HUES6 (cell line): ENCODE results near the gene SEC16A.

Source experiments
- H3K27ac ChIP-seq: 2 replicates; pipeline ENCODE4 v1.7.0; 2013; ENCODE audit warnings: low read depth, mild to moderate bottlenecking, low read length, inconsistent platforms
- H3K27me3 ChIP-seq: 2 replicates; pipeline ENCODE4 v1.6.1; 2013; ENCODE audit warnings: low read length; ENCODE audit not compliant: control insufficient read depth, insufficient read depth
- H3K36me3 ChIP-seq: 2 replicates; pipeline ENCODE4 v1.6.1; 2013; ENCODE audit warnings: low read length; ENCODE audit not compliant: control insufficient read depth, insufficient read depth
- H3K4me1 ChIP-seq: 2 replicates; pipeline ENCODE4 v1.6.1; 2013; ENCODE audit warnings: low read length; ENCODE audit not compliant: control insufficient read depth, insufficient read depth
- H3K4me3 ChIP-seq: 2 replicates; pipeline ENCODE4 v1.5.1; 2013; ENCODE audit warnings: low read depth, low read length
- H3K9ac ChIP-seq: one replicate; pipeline ENCODE4 v1.6.1; 2013; ENCODE audit warnings: mild to moderate bottlenecking, low read length
- H3K9me3 ChIP-seq: 2 replicates; pipeline ENCODE4 v1.6.1; 2013; ENCODE audit warnings: low read depth, low read length; ENCODE audit not compliant: control insufficient read depth, insufficient read depth

Gene SEC16A

GRCh38 chr9:136516191-136516654 lies 33.4 kb upstream of the SEC16A start:
- Histone ChIP-seq H3K4me1 (no peaks in the 10 kb centered on the region), H3K4me3 (no peak overlapping the region), H3K36me3 (peaks cover 82% of the 10 kb centered on the region), H3K27me3 (no peaks in the 10 kb centered on the region), H3K27ac (no peak overlapping the region), H3K9ac (no peak overlapping the region), H3K9me3 (no peaks in the 10 kb centered on the region)

GRCh38 chr9:136515276-136515675 lies 32.4 kb upstream of the SEC16A start:
- Histone ChIP-seq H3K9me3 (no peaks in the 10 kb centered on the region), H3K27ac (no peak overlapping the region), H3K4me1 (no peaks in the 10 kb centered on the region), H3K27me3 (no peaks in the 10 kb centered on the region), H3K4me3 (no peak overlapping the region), H3K36me3 (peaks cover 90% of the 10 kb centered on the region), H3K9ac (no peak overlapping the region)

DNA sequence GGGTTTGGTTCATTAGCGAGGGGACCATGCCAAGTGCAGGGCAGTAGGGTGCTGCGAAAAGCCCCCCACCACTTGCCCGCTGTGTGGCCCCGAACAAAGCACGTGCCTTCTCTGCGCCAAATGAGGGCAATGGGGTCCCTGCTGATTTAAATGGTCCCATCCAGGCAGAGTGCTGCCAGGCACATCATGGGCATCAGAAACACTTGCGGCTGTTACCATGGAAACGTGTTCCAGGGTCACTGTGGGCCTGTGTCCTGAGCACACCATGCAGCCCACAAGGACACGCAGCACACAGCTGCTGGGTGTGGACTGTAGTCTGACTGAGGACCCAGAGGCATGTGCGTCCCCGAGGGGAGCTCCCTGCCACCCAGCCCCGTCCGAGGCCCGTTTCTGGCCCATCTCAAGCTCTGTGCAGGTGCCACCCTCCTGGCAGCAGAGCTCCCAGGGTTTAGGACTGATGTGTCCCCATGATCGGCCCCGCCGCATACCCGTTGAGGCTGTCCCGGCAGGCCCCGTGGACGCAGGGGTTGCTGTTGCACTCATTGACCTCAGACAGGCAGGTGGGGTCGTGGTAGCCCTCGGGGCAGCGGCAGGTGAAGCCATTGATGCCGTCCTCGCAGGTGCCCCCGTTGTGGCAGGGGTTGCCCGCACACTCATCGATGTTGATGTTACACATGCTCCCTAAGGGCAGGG lies 31.3 kb upstream of the SEC16A start:
- no peak overlapping the region for H3K27ac ChIP-seq
- peaks cover 95% of the 10 kb centered on the region for H3K36me3 ChIP-seq
- no peak overlapping the region for H3K4me3 ChIP-seq

GRCh38 chr9:136513191-136513590 lies 30.4 kb upstream of the SEC16A start:
- Histone ChIP-seq H3K27me3 (no peaks in the 10 kb centered on the region), H3K9ac (no peak overlapping the region), H3K4me3 (no peak overlapping the region), H3K4me1 (no peaks in the 10 kb centered on the region), H3K27ac (no peak overlapping the region), H3K36me3 (peaks cover 95% of the 10 kb centered on the region), H3K9me3 (no peaks in the 10 kb centered on the region)

More for the DNA sequence above, 31.3 kb upstream of the SEC16A start:
- no peaks in the 10 kb centered on the region for H3K27me3 ChIP-seq
- no peaks in the 10 kb centered on the region for H3K4me1 ChIP-seq
- no peaks in the 10 kb centered on the region for H3K9me3 ChIP-seq
- H3K9ac ChIP-seq = no peak overlapping the region

DNA sequence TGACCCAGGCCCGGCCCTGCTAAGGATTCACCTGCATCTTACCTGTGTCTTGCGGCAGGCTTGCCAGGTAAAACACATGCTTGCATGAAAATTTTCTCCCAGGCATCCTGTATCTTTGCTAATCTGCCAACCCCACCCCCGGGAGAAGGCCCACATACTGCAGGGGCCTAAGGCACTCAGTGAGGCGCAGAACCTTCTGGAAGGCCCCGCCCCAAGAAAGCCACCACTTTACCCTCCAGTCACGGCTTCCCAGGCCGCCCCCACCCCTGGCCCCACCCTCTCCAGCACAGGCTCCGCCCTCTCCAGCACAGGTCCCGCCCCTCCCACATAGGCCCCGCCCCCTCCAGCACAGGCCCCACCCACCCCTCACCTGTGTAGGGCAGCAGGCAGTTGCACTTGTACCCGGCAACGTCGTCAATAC lies 29.8 kb upstream of the SEC16A start:
- Histone ChIP-seq H3K27me3 (no peaks in the 10 kb centered on the region), H3K4me1 (no peaks in the 10 kb centered on the region), H3K9me3 (no peaks in the 10 kb centered on the region), H3K36me3 (peaks cover 95% of the 10 kb centered on the region), H3K27ac (no peak overlapping the region), H3K9ac (no peak overlapping the region), H3K4me3 (no peak overlapping the region)

- peak overlapping the region; percentile 25; the same call in 1 of the 2 replicates for H3K27ac ChIP-seq
- no peak overlapping the region for H3K4me3 ChIP-seq
- H3K9ac ChIP-seq = no peak overlapping the region
- no peaks in the 10 kb centered on the region for H3K27me3 ChIP-seq
- no peaks in the 10 kb centered on the region for H3K4me1 ChIP-seq
- peaks cover 96% of the 10 kb centered on the region for H3K36me3 ChIP-seq
- no peaks in the 10 kb centered on the region for H3K9me3 ChIP-seq
These were observed 29.1 kb upstream of the SEC16A start for GRCh38 chr9:136511670-136512592.

GRCh38 chr9:136511144-136511669 lies 28.4 kb upstream of the SEC16A start:
- H3K36me3 ChIP-seq = peaks cover 98% of the 10 kb centered on the region

DNA sequence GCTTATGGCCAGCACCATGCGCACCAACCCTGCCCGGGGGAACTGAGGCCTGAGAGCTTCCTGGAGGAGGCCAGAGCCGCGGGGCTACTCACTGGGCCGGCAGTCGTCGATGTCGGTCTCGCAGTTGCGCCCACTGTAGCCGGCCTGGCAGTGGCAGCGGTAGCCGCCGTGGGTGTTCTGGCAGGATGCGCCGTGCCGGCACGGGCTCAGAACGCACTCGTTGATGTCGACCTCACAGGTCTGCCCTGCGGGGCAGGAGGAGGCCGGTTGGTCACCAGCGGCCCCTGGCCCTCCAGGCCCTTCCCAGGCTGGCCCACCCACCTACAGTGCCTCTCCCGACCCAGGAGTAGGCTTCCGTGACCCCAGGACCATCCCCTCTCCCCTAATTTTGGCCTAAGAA lies 27.7 kb upstream of the SEC16A start:
- H3K9me3 ChIP-seq = no peaks in the 10 kb centered on the region
- H3K9ac ChIP-seq = no peak overlapping the region
- no peak overlapping the region for H3K27ac ChIP-seq
- H3K4me3 ChIP-seq = no peak overlapping the region
- H3K27me3 ChIP-seq = no peaks in the 10 kb centered on the region
- no peaks in the 10 kb centered on the region for H3K4me1 ChIP-seq
- H3K36me3 ChIP-seq = peaks cover 98% of the 10 kb centered on the region

More at GRCh38 chr9:136511144-136511669, 28.4 kb upstream of the SEC16A start:
- H3K9ac ChIP-seq = no peak overlapping the region
- H3K4me1 ChIP-seq = no peaks in the 10 kb centered on the region
- H3K4me3 ChIP-seq = no peak overlapping the region
- no peak overlapping the region for H3K27ac ChIP-seq
- no peaks in the 10 kb centered on the region for H3K9me3 ChIP-seq
- no peaks in the 10 kb centered on the region for H3K27me3 ChIP-seq

DNA sequence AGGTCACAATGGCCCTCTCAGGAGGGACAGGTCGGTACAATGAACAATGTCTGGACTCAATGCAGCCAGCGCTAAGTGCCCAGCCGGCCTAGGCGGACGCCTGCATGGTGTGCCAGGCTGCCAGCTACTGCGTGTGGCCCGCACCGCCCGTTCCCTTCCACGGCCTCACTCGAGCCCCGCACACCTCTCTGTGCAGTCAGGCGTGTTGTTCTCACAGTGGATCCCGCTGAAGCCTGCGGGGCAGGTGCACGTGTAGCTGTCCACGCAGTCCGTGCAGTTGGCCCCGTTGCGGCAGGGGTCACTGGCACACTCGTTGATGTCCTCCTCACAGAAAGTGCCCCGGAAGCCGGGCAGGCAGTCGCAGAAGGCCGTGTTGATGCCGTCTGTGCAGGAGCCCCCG lies 26.7 kb upstream of the SEC16A start:
- no peak overlapping the region for H3K9ac ChIP-seq
- H3K4me3 ChIP-seq = no peak overlapping the region
- no peaks in the 10 kb centered on the region for H3K27me3 ChIP-seq
- H3K36me3 ChIP-seq = peaks cover 98% of the 10 kb centered on the region
- no peaks in the 10 kb centered on the region for H3K9me3 ChIP-seq
- no peak overlapping the region for H3K27ac ChIP-seq
- no peaks in the 10 kb centered on the region for H3K4me1 ChIP-seq

GRCh38 chr9:136508729-136509500 lies 26.1 kb upstream of the SEC16A start:
- H3K36me3 ChIP-seq = peaks cover 97% of the 10 kb centered on the region
- H3K4me1 ChIP-seq = no peaks in the 10 kb centered on the region
- no peaks in the 10 kb centered on the region for H3K9me3 ChIP-seq
- no peak overlapping the region for H3K4me3 ChIP-seq
- H3K9ac ChIP-seq = no peak overlapping the region
- no peaks in the 10 kb centered on the region for H3K27me3 ChIP-seq
- no peak overlapping the region for H3K27ac ChIP-seq
